Neutrophil (primary cell): ENCODE results near the gene JHY.

ENCODE experiments used
- H3K27ac ChIP-seq: fragments of 200-600 bp; sonication (generic); 2 replicates; pipeline ENCODE4 v1.5.1; 2016; ENCODE audit warnings: mild to moderate bottlenecking, moderate library complexity
- H3K27me3 ChIP-seq: fragments of 200-600 bp; sonication (generic); 2 replicates; pipeline ENCODE4 v1.6.0; 2016; ENCODE audit warnings: mild to moderate bottlenecking
- H3K36me3 ChIP-seq: fragments of 200-600 bp; sonication (generic); 2 replicates; pipeline ENCODE4 v1.5.1; 2017
- H3K4me1 ChIP-seq, 2 experiments: fragments of 200-600 bp in 1 of 2; sonication (generic) in 1 of 2; 1 replicate in 1 of 2; 2 replicates in 1 of 2; pipeline versions ENCODE4 v1.5.1 to v1.6.1; 2013 to 2016; ENCODE audit warnings: low read depth in 1 of 2, low read length in 1 of 2, mild to moderate bottlenecking in 1 of 2, moderate library complexity in 1 of 2; ENCODE audit not compliant: control insufficient read depth in 1 of 2, insufficient read depth in 1 of 2
- H3K4me3 ChIP-seq, 2 experiments: fragments of 200-600 bp in 1 of 2; sonication (generic) in 1 of 2; 1 replicate in 1 of 2; 2 replicates in 1 of 2; pipeline ENCODE4 v1.5.1; 2013 to 2016; ENCODE audit warnings: low read depth in 1 of 2, low read length in 1 of 2, mild to moderate bottlenecking in 1 of 2, moderate library complexity in 1 of 2
- H3K9me3 ChIP-seq: fragments of 200-600 bp; sonication (generic); 2 replicates; pipeline ENCODE4 v1.5.1; 2016
- CTCF ChIP-seq: fragments of 200-600 bp; sonication (generic); IDR thresholded peaks from 2 replicates; pipeline ENCODE4 v1.5.1; 2016; ENCODE audit warnings: antibody characterized with exemption

Gene JHY

DNA sequence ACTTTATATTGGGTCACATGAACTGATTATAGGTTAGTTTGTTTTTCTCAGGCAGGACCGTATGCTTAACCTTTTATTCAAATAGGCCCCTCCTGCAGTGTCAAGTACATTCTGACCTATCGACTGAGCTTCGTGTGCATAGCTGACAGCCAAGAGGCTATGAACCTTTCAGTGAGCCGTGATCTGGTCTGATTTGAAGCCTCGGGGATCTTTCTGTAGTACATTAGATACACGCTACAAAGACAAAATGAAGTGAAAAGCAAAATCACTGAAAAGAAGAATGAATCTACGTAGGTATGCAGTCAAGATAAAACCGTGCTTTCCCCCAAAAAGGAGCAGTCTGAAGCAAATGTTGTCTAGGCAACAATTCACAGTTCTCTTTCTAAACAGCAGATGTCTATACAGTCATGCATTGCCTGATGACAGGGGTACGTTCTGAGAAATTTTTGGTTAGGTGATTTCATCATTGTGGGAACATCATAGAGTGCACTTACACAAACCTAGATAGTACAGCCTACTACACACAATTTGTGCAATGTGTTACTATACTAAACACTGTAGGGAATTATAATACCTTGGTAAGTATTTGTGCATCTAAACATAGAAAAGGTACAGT, 18.1 kb downstream of the JHY start:
- no peaks in the 10 kb centered on the region for H3K9me3 ChIP-seq
- H3K27ac ChIP-seq, result no peak overlapping the region
- no peak for TF ChIP-seq CTCF
- no peak overlapping the region for H3K4me3 ChIP-seq
- no peaks in the 10 kb centered on the region for H3K36me3 ChIP-seq
- peaks cover under 1% of the 10 kb centered on the region for H3K27me3 ChIP-seq
- no peaks in the 10 kb centered on the region for H3K4me1 ChIP-seq

- no peak for TF ChIP-seq CTCF
- Histone ChIP-seq H3K4me1 (no peaks in the 10 kb centered on the region), H3K27me3 (no peaks in the 10 kb centered on the region), H3K4me3 (no peak overlapping the region), H3K36me3 (no peaks in the 10 kb centered on the region), H3K27ac (no peak overlapping the region), H3K9me3 (no peaks in the 10 kb centered on the region)
Observed at GRCh38 chr11:122902951-122903350, 20.4 kb downstream of the JHY start.

DNA sequence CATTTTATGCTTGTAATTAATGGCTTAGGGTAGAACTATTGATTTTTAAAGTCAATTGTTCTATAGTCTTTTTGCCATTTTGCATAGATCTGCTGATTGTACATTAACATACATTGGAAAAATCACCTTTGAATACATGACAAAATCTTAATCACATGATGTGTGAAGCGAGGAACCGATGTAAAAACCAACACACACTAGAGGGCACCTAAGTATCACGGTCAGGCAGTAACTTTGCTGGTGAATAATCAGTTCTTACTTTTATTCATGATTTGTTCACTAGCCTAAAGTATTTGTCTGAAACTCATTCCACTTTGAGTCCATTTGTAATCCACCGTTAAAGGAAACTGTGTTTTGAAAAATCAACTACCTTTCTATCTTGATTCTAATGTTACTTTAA, 28.2 kb downstream of the JHY start:
- Histone ChIP-seq H3K36me3 (no peaks in the 10 kb centered on the region), H3K9me3 (no peaks in the 10 kb centered on the region), H3K27ac (no peak overlapping the region), H3K4me3 (no peak overlapping the region), H3K27me3 (no peaks in the 10 kb centered on the region), H3K4me1 (no peaks in the 10 kb centered on the region)
- TF ChIP-seq CTCF, result no peak

GRCh38 chr11:122917311-122917710, 34.8 kb downstream of the JHY start:
- Histone ChIP-seq H3K4me1 (no peaks in the 10 kb centered on the region), H3K27me3 (no peaks in the 10 kb centered on the region), H3K27ac (no peak overlapping the region), H3K4me3 (no peak overlapping the region), H3K9me3 (no peaks in the 10 kb centered on the region), H3K36me3 (no peaks in the 10 kb centered on the region)
- no peak for TF ChIP-seq CTCF

GRCh38 chr11:122918734-122919133, 36.2 kb downstream of the JHY start:
- no peak overlapping the region for H3K4me3 ChIP-seq
- H3K27ac ChIP-seq, result no peak overlapping the region
- no peak for TF ChIP-seq CTCF
- H3K36me3 ChIP-seq, result no peaks in the 10 kb centered on the region
- no peaks in the 10 kb centered on the region for H3K9me3 ChIP-seq
- no peaks in the 10 kb centered on the region for H3K4me1 ChIP-seq
- no peaks in the 10 kb centered on the region for H3K27me3 ChIP-seq

DNA sequence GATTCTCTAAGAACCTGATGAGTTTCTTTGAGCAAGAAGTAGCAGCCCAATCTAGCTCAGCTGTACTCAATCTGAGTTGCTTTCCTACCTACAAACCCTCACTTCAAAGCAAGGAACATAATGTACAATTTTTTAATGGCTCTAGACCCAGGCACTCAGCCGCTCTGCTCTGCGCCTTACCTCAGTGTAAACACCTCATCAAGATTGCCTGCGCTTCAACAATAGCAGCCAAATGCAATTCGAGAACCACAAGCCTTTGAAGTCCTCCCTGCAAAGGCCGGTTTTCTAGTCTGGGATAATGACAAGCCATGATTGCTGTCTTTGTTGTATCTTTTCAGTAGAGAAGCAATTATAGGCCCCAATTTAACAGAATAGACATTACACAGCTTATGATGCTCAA, 38.0 kb downstream of the JHY start:
- Histone ChIP-seq H3K4me1 (no peaks in the 10 kb centered on the region), H3K27ac (no peak overlapping the region), H3K4me3 (no peak overlapping the region), H3K27me3 (no peaks in the 10 kb centered on the region), H3K9me3 (no peaks in the 10 kb centered on the region), H3K36me3 (no peaks in the 10 kb centered on the region)
- TF ChIP-seq CTCF, result no peak
